Osteocyte (in vitro differentiated cells): Measurements from ENCODE around the gene XK. TPM values are rescaled to one million over a fixed set of nuclear protein-coding genes. Genes with fewer than 3 reads are reported as not detected.

Source experiments
- DNase-seq: peaks from one replicate; pipeline ENCODE4 v3.0.0; 2021; ENCODE audit warnings: mixed read lengths; ENCODE audit not compliant: unreplicated experiment; ENCODE audit errors: extremely low spot score
- H3K27ac Mint-ChIP-seq: one replicate; pipeline ENCODE4 v1.8.0; 2021; ENCODE audit warnings: mild to moderate bottlenecking, mixed read lengths; ENCODE audit not compliant: unreplicated experiment
- H3K27me3 Mint-ChIP-seq: one replicate; pipeline ENCODE4 v1.8.0; 2021; ENCODE audit warnings: mixed read lengths; ENCODE audit not compliant: unreplicated experiment
- H3K36me3 Mint-ChIP-seq: one replicate; pipeline ENCODE4 v1.8.0; 2021; ENCODE audit warnings: mixed read lengths; ENCODE audit not compliant: unreplicated experiment
- H3K4me1 Mint-ChIP-seq: one replicate; pipeline ENCODE4 v1.8.0; 2021; ENCODE audit warnings: mixed read lengths; ENCODE audit not compliant: unreplicated experiment
- H3K4me3 Mint-ChIP-seq: one replicate; pipeline ENCODE4 v1.8.0; 2021; ENCODE audit warnings: mild to moderate bottlenecking, moderate library complexity, mixed read lengths; ENCODE audit not compliant: unreplicated experiment
- H3K9me3 Mint-ChIP-seq: one replicate; pipeline ENCODE4 v1.8.0; 2021; ENCODE audit warnings: mixed read lengths; ENCODE audit not compliant: unreplicated experiment
- total RNA-seq: library from RNA; stranded (reverse); gene quantifications from 2 replicates; pipeline ENCODE4 v1.2.1, GENCODE V29; 2021
- TF ChIP-seq, protein P1 (sequence below): fragments of 200-600 bp; sonication (generic); IDR thresholded peaks from 2 replicates; pipeline ENCODE4 v1.5.0; 2021; ENCODE audit warnings: antibody characterized with exemption, mild to moderate bottlenecking, moderate library complexity

Gene XK
- total RNA-seq, 1 donor from 2014 or later = not detected

DNA sequence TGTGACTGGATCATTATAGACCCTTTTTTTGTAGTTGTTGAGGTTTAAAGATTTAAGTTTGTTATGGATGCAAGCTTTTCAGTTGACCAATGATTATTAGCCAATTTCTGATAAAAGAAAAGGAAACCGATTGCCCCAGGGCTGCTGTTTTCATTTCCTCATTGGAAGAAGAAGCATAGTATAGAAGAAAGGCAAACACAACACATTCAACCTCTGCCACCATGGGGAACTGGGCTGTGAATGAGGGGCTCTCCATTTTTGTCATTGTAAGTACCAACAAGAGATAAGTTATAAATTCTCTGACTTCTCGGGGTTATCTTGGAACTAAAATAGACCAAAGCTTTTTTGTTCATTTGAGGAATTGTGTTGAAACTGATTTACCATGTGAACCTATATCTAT is 94.3 kb downstream of the XK start, which contains the start of gene CYBB:
TSS of gene CYBB (plus strand) at position 203 of the 400 bp plus-strand sequence. CDS start at position 222, 19 bp downstream.
- H3K36me3 Mint-ChIP-seq = no peaks in the 10 kb centered on the region
- H3K4me3 Mint-ChIP-seq = no peak within 1 kb of the TSS
- peaks cover 4% of the 10 kb centered on the region for H3K27me3 Mint-ChIP-seq
- DNase-seq = no peak
- H3K9me3 Mint-ChIP-seq = no peaks in the 10 kb centered on the region
- no peak within 1 kb of the TSS for H3K27ac Mint-ChIP-seq
- TF ChIP-seq, protein P1, sequence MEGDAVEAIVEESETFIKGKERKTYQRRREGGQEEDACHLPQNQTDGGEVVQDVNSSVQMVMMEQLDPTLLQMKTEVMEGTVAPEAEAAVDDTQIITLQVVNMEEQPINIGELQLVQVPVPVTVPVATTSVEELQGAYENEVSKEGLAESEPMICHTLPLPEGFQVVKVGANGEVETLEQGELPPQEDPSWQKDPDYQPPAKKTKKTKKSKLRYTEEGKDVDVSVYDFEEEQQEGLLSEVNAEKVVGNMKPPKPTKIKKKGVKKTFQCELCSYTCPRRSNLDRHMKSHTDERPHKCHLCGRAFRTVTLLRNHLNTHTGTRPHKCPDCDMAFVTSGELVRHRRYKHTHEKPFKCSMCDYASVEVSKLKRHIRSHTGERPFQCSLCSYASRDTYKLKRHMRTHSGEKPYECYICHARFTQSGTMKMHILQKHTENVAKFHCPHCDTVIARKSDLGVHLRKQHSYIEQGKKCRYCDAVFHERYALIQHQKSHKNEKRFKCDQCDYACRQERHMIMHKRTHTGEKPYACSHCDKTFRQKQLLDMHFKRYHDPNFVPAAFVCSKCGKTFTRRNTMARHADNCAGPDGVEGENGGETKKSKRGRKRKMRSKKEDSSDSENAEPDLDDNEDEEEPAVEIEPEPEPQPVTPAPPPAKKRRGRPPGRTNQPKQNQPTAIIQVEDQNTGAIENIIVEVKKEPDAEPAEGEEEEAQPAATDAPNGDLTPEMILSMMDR = no peak
- no peaks in the 10 kb centered on the region for H3K4me1 Mint-ChIP-seq

DNA sequence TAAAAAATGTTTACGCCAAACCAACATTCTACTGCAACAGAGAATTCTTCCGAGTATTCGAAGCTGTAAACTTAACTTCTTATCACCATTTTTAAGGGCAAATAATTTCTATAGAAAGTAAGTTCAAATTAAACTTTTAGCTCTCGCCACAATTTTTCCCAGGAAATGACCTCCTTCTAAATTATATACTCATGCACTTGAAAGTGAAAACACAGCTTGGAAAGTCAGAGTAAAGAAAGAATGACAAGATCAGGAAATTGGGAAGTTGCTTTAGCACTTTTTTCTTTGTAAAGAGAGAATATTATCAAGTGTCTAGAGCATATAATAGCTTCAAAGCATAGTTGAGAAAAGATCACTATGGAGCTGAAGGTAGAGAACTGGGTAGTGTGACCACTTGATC is 95.5 kb downstream of the XK start:
- Mint-ChIP-seq H3K27ac (no peak overlapping the region), H3K9me3 (no peaks in the 10 kb centered on the region), H3K4me3 (no peak overlapping the region), H3K27me3 (peaks cover 4% of the 10 kb centered on the region), H3K36me3 (no peaks in the 10 kb centered on the region), H3K4me1 (no peaks in the 10 kb centered on the region)
- TF ChIP-seq, protein P1 = no peak
- no peak for DNase-seq

Other genes with a start within 250 kb of the XK start
- 0.03 and 0.05 TPM in 2 replicates for gene LANCL3, start 114.1 kb upstream of the XK start, total RNA-seq
- not detected in 2 replicates for gene CYBB, start 94.3 kb downstream of the XK start, total RNA-seq
- gene DYNLT3, start 161.8 kb downstream of the XK start, total RNA-seq = 27.5 and 28.0 TPM in 2 replicates